BLaER1 treated with 17β-estradiol and CSF1 and Interleukin-3, amounts not matched to agents 10 nM and 100 nM (cell line): ENCODE data around the gene FLVCR1.
"Not testable (repeated sequence)": the region's sequence is repeated elsewhere in the genome, so short reads cannot be mapped to it uniquely, and the experiment has no call there.

ENCODE experiments used
- H3K27ac ChIP-seq, 11 experiments: shearing (Covaris generic); formaldehyde crosslinking; 2 replicates each; pipeline ENCODE4 v1.8.1; 2022
- H3K27me3 ChIP-seq, 11 experiments: shearing (Covaris generic); formaldehyde crosslinking; 2 replicates each; pipeline ENCODE4 v1.8.1; 2022
- H3K36me3 ChIP-seq, 11 experiments: shearing (Covaris generic); formaldehyde crosslinking; 2 replicates each; pipeline ENCODE4 v1.8.1; 2022
- H3K4me1 ChIP-seq, 10 experiments: shearing (Covaris generic); formaldehyde crosslinking; 2 replicates each; pipeline ENCODE4 v1.8.1; 2022
- H3K4me2 ChIP-seq, 11 experiments: shearing (Covaris generic); formaldehyde crosslinking; 2 replicates each; pipeline ENCODE4 v1.8.1; 2022
- H3K4me3 ChIP-seq, 10 experiments: shearing (Covaris generic); formaldehyde crosslinking; 2 replicates each; pipeline ENCODE4 v1.8.1; 2022
- H3K9ac ChIP-seq, 11 experiments: shearing (Covaris generic); formaldehyde crosslinking; 2 replicates each; pipeline ENCODE4 v1.8.1; 2022
- H3K9me3 ChIP-seq, 11 experiments: shearing (Covaris generic); formaldehyde crosslinking; replicated peaks in 1 of 11; 2 replicates each; pipeline ENCODE4 v1.8.1; 2022
- H4K20me1 ChIP-seq, 11 experiments: shearing (Covaris generic); formaldehyde crosslinking; 2 replicates each; pipeline ENCODE4 v1.8.1; 2022
- Cebpa-rat ChIP-seq, 11 experiments: shearing (Covaris generic); IDR thresholded peaks; 2 replicates each; pipeline ENCODE4 v1.8.1; 2022

FLVCR1 gene

GRCh38 chr1:212827171-212827776, 30.8 kb upstream of the FLVCR1 start:
- Histone ChIP-seq H3K4me2 (no peak overlapping the region), H3K27ac (no peak overlapping the region), H3K27me3 (no peaks in the 10 kb centered on the region), H3K9ac (no peak overlapping the region), H3K9me3 (peaks cover 27 to 41% (median 34%) of the 10 kb centered on the region in 11 experiments), H3K4me3 (no peak overlapping the region), H4K20me1 (no peaks in the 10 kb centered on the region), H3K4me1 (no peaks in the 10 kb centered on the region), H3K36me3 (peaks cover 0 to 19% (median 0%) of the 10 kb centered on the region in 11 experiments; a peak in 9 of 22 replicates)
- no peak for TF ChIP-seq Cebpa-rat (IDR thresholded peaks at IDR 0.05)

- Histone ChIP-seq H4K20me1 (no peaks in the 10 kb centered on the region), H3K9ac (no peak overlapping the region), H3K27ac (no peak overlapping the region), H3K36me3 (peaks cover 0 to 19% (median 0%) of the 10 kb centered on the region in 11 experiments; a peak in 9 of 22 replicates), H3K9me3 (peaks cover 27 to 41% (median 34%) of the 10 kb centered on the region in 11 experiments), H3K4me3 (no peak overlapping the region), H3K27me3 (no peaks in the 10 kb centered on the region), H3K4me1 (no peaks in the 10 kb centered on the region), H3K4me2 (no peak overlapping the region)
- TF ChIP-seq Cebpa-rat (IDR thresholded peaks at IDR 0.05) = no peak
Observed at GRCh38 chr1:212827831-212828278, 30.2 kb upstream of the FLVCR1 start.

GRCh38 chr1:212828395-212828794, 29.7 kb upstream of the FLVCR1 start:
- Histone ChIP-seq H4K20me1 (no peaks in the 10 kb centered on the region), H3K4me2 (no peak overlapping the region), H3K4me1 (peaks cover 0 to under 1% (median 0%) of the 10 kb centered on the region in 10 experiments; a peak in 1 of 20 replicates), H3K4me3 (no peak overlapping the region), H3K9me3 (peaks cover 27 to 40% (median 34%) of the 10 kb centered on the region in 11 experiments), H3K27me3 (no peaks in the 10 kb centered on the region), H3K9ac (no peak overlapping the region), H3K36me3 (peaks cover 0 to 19% (median 0%) of the 10 kb centered on the region in 11 experiments; a peak in 9 of 22 replicates), H3K27ac (no peak overlapping the region)
- TF ChIP-seq Cebpa-rat (IDR thresholded peaks at IDR 0.05) = no peak

GRCh38 chr1:212833211-212834207, 24.6 kb upstream of the FLVCR1 start:
- H3K27me3 ChIP-seq, H3K27ac ChIP-seq, H3K36me3 ChIP-seq, H3K9ac ChIP-seq, H3K4me3 ChIP-seq, H3K9me3 ChIP-seq, H4K20me1 ChIP-seq: not testable (repeated sequence)
- Histone ChIP-seq H3K4me2 (peak overlapping the region in 3 of 11 experiments; percentile 2 to 13 (median 13); a peak in 2 of 22 replicates), H3K4me1 (peaks cover 0 to 11% (median 0%) of the 10 kb centered on the region in 10 experiments; a peak in 5 of 20 replicates)

GRCh38 chr1:212838145-212838544, 19.9 kb upstream of the FLVCR1 start:
- Histone ChIP-seq H3K36me3 (no peaks in the 10 kb centered on the region), H3K4me2 (no peak overlapping the region), H3K9me3 (peaks cover 0 to under 1% (median 0%) of the 10 kb centered on the region in 11 experiments; a peak in 1 of 22 replicates), H3K4me3 (no peak overlapping the region), H3K27ac (no peak overlapping the region), H4K20me1 (no peaks in the 10 kb centered on the region), H3K9ac (no peak overlapping the region), H3K27me3 (no peaks in the 10 kb centered on the region), H3K4me1 (peaks cover 0 to 11% (median 0%) of the 10 kb centered on the region in 10 experiments; a peak in 5 of 20 replicates)
- TF ChIP-seq Cebpa-rat (IDR thresholded peaks at IDR 0.05) = no peak

GRCh38 chr1:212844521-212844920, 13.6 kb upstream of the FLVCR1 start:
- H3K4me3 ChIP-seq, H3K36me3 ChIP-seq, H4K20me1 ChIP-seq, H3K27ac ChIP-seq, H3K4me1 ChIP-seq, H3K9ac ChIP-seq, H3K4me2 ChIP-seq, H3K27me3 ChIP-seq: not testable (repeated sequence)
- peaks cover 14 to 35% (median 23%) of the 10 kb centered on the region in 11 experiments for H3K9me3 ChIP-seq

GRCh38 chr1:212847549-212847948, 10.5 kb upstream of the FLVCR1 start, which contains the start of gene SPATA45:
SPATA45 (minus strand) TSS chr1:212847649; CDS start chr1:212836149, 11,500 bp downstream.
- H3K9ac ChIP-seq = no peak within 1 kb of the TSS
- H3K36me3 ChIP-seq = no peaks in the 10 kb centered on the region; a peak in 1 of 22 replicates

GRCh38 chr1:212852105-212852688, 5.9 kb upstream of the FLVCR1 start:
- peaks cover 7 to 11% (median 8%) of the 10 kb centered on the region in 10 experiments for H3K4me1 ChIP-seq
- no peak overlapping the region for H3K4me2 ChIP-seq
- H3K4me3 ChIP-seq = no peak overlapping the region
- TF ChIP-seq Cebpa-rat (IDR thresholded peaks at IDR 0.05) = no peak
- H3K9ac ChIP-seq = no peak overlapping the region
- no peaks in the 10 kb centered on the region for H3K27me3 ChIP-seq
- no peak overlapping the region for H3K27ac ChIP-seq
- H3K36me3 ChIP-seq = peaks cover 0 to 11% (median 0%) of the 10 kb centered on the region in 11 experiments; a peak in 3 of 22 replicates
- H3K9me3 ChIP-seq = peaks cover 0 to 10% (median 0%) of the 10 kb centered on the region in 11 experiments; a peak in 4 of 22 replicates
- no peaks in the 10 kb centered on the region for H4K20me1 ChIP-seq

More at GRCh38 chr1:212847549-212847948, 10.5 kb upstream of the FLVCR1 start, which contains the start of gene SPATA45:
- Histone ChIP-seq H3K4me1 (no peaks in the 10 kb centered on the region), H4K20me1 (no peaks in the 10 kb centered on the region), H3K4me2 (no peak within 1 kb of the TSS), H3K27me3 (no peaks in the 10 kb centered on the region), H3K9me3 (peaks cover 15 to 35% (median 23%) of the 10 kb centered on the region in 11 experiments), H3K27ac (no peak within 1 kb of the TSS), H3K4me3 (no peak within 1 kb of the TSS)
- TF ChIP-seq Cebpa-rat (IDR thresholded peaks at IDR 0.05) = no peak
